Activated CD8-positive, alpha-beta memory T cell treated with anti-CD3 and anti-CD28 coated beads for 1 hour (primary cell): ENCODE measurements around the gene HSD17B2.

ENCODE experiments used
- DNase-seq, 2 donors: peaks; one replicate each; pipeline ENCODE4 v3.0.0-alpha.2; 2020; ENCODE audit warnings: low read depth in 1 of 2; ENCODE audit errors: extremely low read depth in 1 of 2

Gene HSD17B2

GRCh38 chr16:82017911-82018568 lies 17.0 kb upstream of the HSD17B2 start:
- DNase-seq: no peak

GRCh38 chr16:82019535-82019934 lies 15.5 kb upstream of the HSD17B2 start:
- DNase-seq: no peak

GRCh38 chr16:82020051-82020450 lies 15.0 kb upstream of the HSD17B2 start:
- no peak for DNase-seq

GRCh38 chr16:82023206-82023605 lies 11.8 kb upstream of the HSD17B2 start:
- DNase-seq: no peak

- DNase-seq: no peak
Observed at GRCh38 chr16:82024316-82024715, 10.7 kb upstream of the HSD17B2 start.

- DNase-seq: no peak
Observed at GRCh38 chr16:82024883-82025282, 10.2 kb upstream of the HSD17B2 start.

- DNase-seq: no peak
Observed at GRCh38 chr16:82027629-82028064, 7.4 kb upstream of the HSD17B2 start.

GRCh38 chr16:82031116-82032084 lies 3.7 kb upstream of the HSD17B2 start:
- DNase-seq: no peak

GRCh38 chr16:82033006-82033405 lies 2.0 kb upstream of the HSD17B2 start:
- no peak for DNase-seq

GRCh38 chr16:82033683-82034300 lies 1.3 kb upstream of the HSD17B2 start:
- DNase-seq: no peak

GRCh38 chr16:82037251-82037650 lies 2.2 kb downstream of the HSD17B2 start:
- DNase-seq: no peak

- DNase-seq: no peak
Observed at GRCh38 chr16:82037666-82038065, 2.6 kb downstream of the HSD17B2 start.

GRCh38 chr16:82040296-82040695 lies 5.2 kb downstream of the HSD17B2 start:
- DNase-seq: no peak

- DNase-seq: no peak
Observed at GRCh38 chr16:82041542-82041941, 6.5 kb downstream of the HSD17B2 start.

- no peak for DNase-seq
Observed at GRCh38 chr16:82042144-82042543, 7.1 kb downstream of the HSD17B2 start.

GRCh38 chr16:82042846-82043245 lies 7.8 kb downstream of the HSD17B2 start:
- DNase-seq: no peak

- DNase-seq: no peak
Observed at GRCh38 chr16:82043680-82044584, 8.9 kb downstream of the HSD17B2 start.

- DNase-seq: no peak
Observed at GRCh38 chr16:82044585-82044911, 9.5 kb downstream of the HSD17B2 start.

- DNase-seq: no peak
Observed at GRCh38 chr16:82045465-82045864, 10.4 kb downstream of the HSD17B2 start.

GRCh38 chr16:82046541-82046940 lies 11.5 kb downstream of the HSD17B2 start:
- no peak for DNase-seq

GRCh38 chr16:82046941-82047340 lies 11.9 kb downstream of the HSD17B2 start:
- no peak for DNase-seq
